ENCODE data around the gene HACD2. TPM values are rescaled to one million over a fixed set of nuclear protein-coding genes. Genes with fewer than 3 reads are reported as not detected.
A peak's percentile ranks its signal among the peaks of the same experiment; 100 is the strongest.

HACD2 gene
- 53.6 TPM for polyA plus RNA-seq (ENCODE audit: insufficient read length)
- long read RNA-seq, donor 1, full-length matches to known transcripts = 15 of 20 reads
- long read RNA-seq, donor 1, partial matches to known transcripts = 5 of 20 reads
- long read RNA-seq, donor 1, other reads (novel, unspliced or antisense) = 0 of 20 reads
- long read RNA-seq, donor 2, full-length matches to known transcripts = 9 of 9 reads
- long read RNA-seq, donor 2, partial matches to known transcripts = 0 of 9 reads
- long read RNA-seq, donor 2, other reads (novel, unspliced or antisense) = 0 of 9 reads
- long read RNA-seq, donor 3, full-length matches to known transcripts = 12 of 12 reads
- long read RNA-seq, donor 3, partial matches to known transcripts = 0 of 12 reads
- long read RNA-seq, donor 3, other reads (novel, unspliced or antisense) = 0 of 12 reads
- long read RNA-seq, donor 4 = 0 reads
- long read RNA-seq, donor 5, full-length matches to known transcripts = 9 of 9 reads
- long read RNA-seq, donor 5, partial matches to known transcripts = 0 of 9 reads
- long read RNA-seq, donor 5, other reads (novel, unspliced or antisense) = 0 of 9 reads
- long read RNA-seq, donor 6, full-length matches to known transcripts = 10 of 10 reads
- long read RNA-seq, donor 6, partial matches to known transcripts = 0 of 10 reads
- long read RNA-seq, donor 6, other reads (novel, unspliced or antisense) = 0 of 10 reads
- long read RNA-seq, donor 7, full-length matches to known transcripts = 11 of 11 reads
- long read RNA-seq, donor 7, partial matches to known transcripts = 0 of 11 reads
- long read RNA-seq, donor 7, other reads (novel, unspliced or antisense) = 0 of 11 reads
- long read RNA-seq, donor 8, full-length matches to known transcripts = 3 of 3 reads
- long read RNA-seq, donor 8, partial matches to known transcripts = 0 of 3 reads
- long read RNA-seq, donor 8, other reads (novel, unspliced or antisense) = 0 of 3 reads

- peak; percentile 97 for DNase-seq
These were observed at the start of gene HACD2 for GRCh38 chr3:123584988-123585937. Gene HACD2, minus strand, starts transcription at chr3:123585053. Its CDS starts 26 bp downstream, at chr3:123585027.

- DNase-seq = no peak
These were observed 49.5 kb upstream of the HACD2 start for GRCh38 chr3:123634149-123635051.

GRCh38 chr3:123633530-123633929, 48.7 kb upstream of the HACD2 start:
- no peak for DNase-seq

GRCh38 chr3:123632161-123632655, 47.4 kb upstream of the HACD2 start:
- DNase-seq = no peak

- DNase-seq = no peak
These were observed 44.8 kb upstream of the HACD2 start for GRCh38 chr3:123629747-123630047.

- no peak for DNase-seq
These were observed 44.3 kb upstream of the HACD2 start for GRCh38 chr3:123628996-123629746.

- no peak for DNase-seq
These were observed 43.1 kb upstream of the HACD2 start for GRCh38 chr3:123627673-123628670.

GRCh38 chr3:123626881-123627280, 42.0 kb upstream of the HACD2 start:
- DNase-seq = no peak

- DNase-seq = no peak
These were observed 39.4 kb upstream of the HACD2 start for GRCh38 chr3:123624302-123624701.

- DNase-seq = no peak
These were observed 38.6 kb upstream of the HACD2 start for GRCh38 chr3:123623346-123623880.

- DNase-seq = no peak
These were observed 37.9 kb upstream of the HACD2 start for GRCh38 chr3:123622766-123623165.

GRCh38 chr3:123621850-123622189, 37.0 kb upstream of the HACD2 start:
- DNase-seq = no peak

- no peak for DNase-seq
These were observed 36.5 kb upstream of the HACD2 start for GRCh38 chr3:123621186-123621849.

GRCh38 chr3:123620343-123620742, 35.5 kb upstream of the HACD2 start:
- DNase-seq = no peak

- DNase-seq = no peak
These were observed 34.1 kb upstream of the HACD2 start for GRCh38 chr3:123618768-123619484.

GRCh38 chr3:123618076-123618708, 33.3 kb upstream of the HACD2 start:
- DNase-seq = no peak

GRCh38 chr3:123616593-123616992, 31.7 kb upstream of the HACD2 start:
- no peak for DNase-seq
